ENCODE measurements around the gene ARF1. TPM values are rescaled to one million over a fixed set of nuclear protein-coding genes. Genes with fewer than 3 reads are reported as not detected.

ARF1 gene
- total and polyA plus RNA-seq, 2 donors (not counting 1 experiment from before 2014, with no cell fraction given), result 193 to 389 TPM

DNA sequence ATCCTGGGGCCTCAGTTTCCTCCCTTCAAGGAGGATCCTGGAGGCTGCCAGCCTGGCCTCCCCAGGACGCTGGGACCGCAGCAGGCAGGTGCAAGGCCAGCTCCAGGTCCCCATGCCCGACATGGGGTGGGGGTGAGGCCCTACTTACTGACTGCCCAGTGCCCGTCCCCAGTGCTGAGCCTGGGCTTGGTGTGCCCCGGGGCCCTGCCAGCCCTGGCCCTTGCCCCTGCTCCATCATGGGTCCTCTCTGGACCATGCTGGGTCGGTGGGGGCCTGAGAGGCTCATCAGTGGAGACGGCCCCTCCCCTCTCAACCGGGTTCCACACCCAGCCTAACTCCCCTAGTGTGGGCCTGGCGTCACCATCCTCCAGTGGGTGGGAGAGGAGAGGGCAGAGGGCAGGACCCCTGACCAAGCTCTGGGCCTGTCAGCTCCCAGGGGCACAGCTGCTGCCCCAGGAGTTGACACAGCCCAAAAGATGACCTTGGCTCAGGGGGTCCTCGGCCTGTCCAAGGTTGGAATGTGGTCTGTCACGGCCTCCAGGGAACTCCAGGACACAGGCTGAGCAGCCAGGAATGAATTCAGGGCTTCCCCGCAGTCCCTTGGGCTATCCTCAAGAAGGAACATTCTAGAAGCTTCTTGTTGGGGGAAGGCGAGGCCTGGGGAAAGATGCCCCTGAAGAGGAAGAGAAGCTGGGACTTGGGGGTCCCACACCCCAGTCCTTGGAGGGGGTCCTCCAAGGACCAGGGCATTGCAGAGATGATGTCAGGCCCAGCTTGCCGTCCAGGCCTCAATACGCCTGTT is 17.6 kb upstream of the ARF1 start:
- intact Hi-C loops (cut with micrococcal nuclease), result no loop called here
- no peaks in the 10 kb centered on the region for H3K79me2 ChIP-seq (ENCODE audit: control insufficient read depth, insufficient read depth, low read length)
- POLR2A ChIA-PET, result no interaction called here
- Mint-ChIP-seq H3K27me3 (peaks cover 15% of the 10 kb centered on the region), H3K9me3 (ENCODE audit: insufficient read depth) (no peaks in the 10 kb centered on the region), H3K27ac (no peak overlapping the region), H3K4me3 (no peak overlapping the region), H3K4me1 (peaks cover 6% of the 10 kb centered on the region)
- no peak overlapping the region for H3K27ac ChIP-seq (ENCODE audit: low read length in 2 of 2)
- WGBS (ENCODE audit: insufficient coverage), result 87% methylated on average over 10 of the region's 15 CpGs
- no peak overlapping the region for H3K4me2 ChIP-seq (replicated peaks; ENCODE audit: low read depth, low read length, poor library complexity, severe bottlenecking)
- H2AFZ ChIP-seq (ENCODE audit: insufficient read depth, low read depth, low read length, poor library complexity, severe bottlenecking), result no peak overlapping the region
- no peaks in the 10 kb centered on the region for H3K36me3 ChIP-seq (replicated peaks in 1 of 2; ENCODE audit: control extremely low read depth in 1 of 2, control insufficient read depth in 1 of 2, extremely low read depth in 1 of 2, insufficient read depth in 2 of 2, low read length in 1 of 2)
- DNase-seq, result no peak
- peaks cover 0 to 95% (median 42%) of the 10 kb centered on the region in 4 experiments for H3K27me3 ChIP-seq (replicated peaks in 1 of 4; ENCODE audit: control extremely low read depth in 1 of 4, control insufficient read depth in 3 of 4, insufficient read depth in 4 of 4, low read length in 3 of 4)
- ATAC-seq (ENCODE audit: low read depth), result no peak
- H3K9ac ChIP-seq (ENCODE audit: low read length), result no peak overlapping the region
- CTCF ChIA-PET, result no interaction called here
- H3K4me1 ChIP-seq (ENCODE audit: control insufficient read depth in 2 of 2, insufficient read depth in 2 of 2, low read length in 2 of 2), result peaks cover 11 to 21% of the 10 kb centered on the region in 2 donors
- peaks cover 0 to 31% (median 0%) of the 10 kb centered on the region in 3 donors for H3K9me3 ChIP-seq (ENCODE audit: control extremely low read depth in 1 of 3, control insufficient read depth in 2 of 3, insufficient read depth in 1 of 3, low read length in 2 of 3)
- H4K20me1 ChIP-seq (ENCODE audit: control insufficient read depth, insufficient read depth, low read length, poor library complexity, severe bottlenecking), result no peaks in the 10 kb centered on the region
- no peak for TF ChIP-seq EZH2 (IDR thresholded peaks at IDR 0.05; ENCODE audit: borderline replicate concordance, insufficient read depth, low read depth, low read length, poor library complexity, severe bottlenecking)
- TF ChIP-seq CTCF (IDR thresholded peaks at IDR 0.05), result no peak
- H3K4me3 ChIP-seq (ENCODE audit: control extremely low read depth in 1 of 5, extremely low read depth in 1 of 5, insufficient read depth in 1 of 5, low read depth in 2 of 5, low read length in 4 of 5), result no peak overlapping the region

Data from B cell (primary cell).